Activated B cell treated with CpG ODN at 0.5 μM for 24 hours (primary cell): Measurements from ENCODE around the gene GHRH. TPM values are rescaled to one million over a fixed set of nuclear protein-coding genes. Genes with fewer than 3 reads are reported as not detected.

Source experiments
- ATAC-seq: fragments of 200-7000 bp; cut with Tn5 transposase; one replicate; pipeline ENCODE4 v1.10.0; 2021; ENCODE audit warnings: low read depth, mild to moderate bottlenecking, moderate library complexity
- CTCF ChIA-PET: fragments of 350-600 bp; sonication (Branson Sonifier 250); formaldehyde crosslinking; loops from one replicate; lab custom pipeline; 2021; ENCODE audit warnings: antibody characterized with exemption; lab: Charles Lee
- POLR2A ChIA-PET: fragments of 350-600 bp; sonication (Branson Sonifier 250); formaldehyde crosslinking; loops from one replicate; lab custom pipeline; 2021; ENCODE audit warnings: antibody characterized with exemption; lab: Charles Lee
- DNase-seq: peaks from one replicate; pipeline ENCODE4 v3.0.0; 2022
- H3K27ac Mint-ChIP-seq: one replicate; pipeline ENCODE4 v1.8.0; 2020; ENCODE audit warnings: mixed read lengths
- H3K27me3 Mint-ChIP-seq: one replicate; pipeline ENCODE4 v1.8.0; 2021; ENCODE audit warnings: mixed read lengths
- H3K36me3 Mint-ChIP-seq: one replicate; pipeline ENCODE4 v1.8.0; 2021; ENCODE audit warnings: low read depth, mixed read lengths
- H3K4me1 Mint-ChIP-seq: one replicate; pipeline ENCODE4 v1.8.0; 2021; ENCODE audit warnings: mixed read lengths
- H3K4me3 Mint-ChIP-seq: one replicate; pipeline ENCODE4 v1.8.0; 2020; ENCODE audit warnings: mild to moderate bottlenecking, mixed read lengths
- H3K9me3 Mint-ChIP-seq: one replicate; pipeline ENCODE4 v1.8.0; 2020; ENCODE audit warnings: mixed read lengths
- intact Hi-C: fragments of 100-400 bp; cut with micrococcal nuclease; formaldehyde crosslinking; loops from one replicate; pipeline ENCODE4 v1.15.1; 2024
- total RNA-seq: library from RNA; stranded (reverse); gene quantifications from 2 replicates; pipeline ENCODE4 v1.2.3, GENCODE V29; 2022
- TF ChIP-seq, protein P1 (sequence below): fragments of 200-600 bp; IDR thresholded peaks from one replicate; pipeline ENCODE4 v1.8.0; 2022; ENCODE audit warnings: antibody characterized with exemption, mild to moderate bottlenecking

Gene GHRH
- total RNA-seq, 1 donor from 2014 or later: not detected

DNA sequence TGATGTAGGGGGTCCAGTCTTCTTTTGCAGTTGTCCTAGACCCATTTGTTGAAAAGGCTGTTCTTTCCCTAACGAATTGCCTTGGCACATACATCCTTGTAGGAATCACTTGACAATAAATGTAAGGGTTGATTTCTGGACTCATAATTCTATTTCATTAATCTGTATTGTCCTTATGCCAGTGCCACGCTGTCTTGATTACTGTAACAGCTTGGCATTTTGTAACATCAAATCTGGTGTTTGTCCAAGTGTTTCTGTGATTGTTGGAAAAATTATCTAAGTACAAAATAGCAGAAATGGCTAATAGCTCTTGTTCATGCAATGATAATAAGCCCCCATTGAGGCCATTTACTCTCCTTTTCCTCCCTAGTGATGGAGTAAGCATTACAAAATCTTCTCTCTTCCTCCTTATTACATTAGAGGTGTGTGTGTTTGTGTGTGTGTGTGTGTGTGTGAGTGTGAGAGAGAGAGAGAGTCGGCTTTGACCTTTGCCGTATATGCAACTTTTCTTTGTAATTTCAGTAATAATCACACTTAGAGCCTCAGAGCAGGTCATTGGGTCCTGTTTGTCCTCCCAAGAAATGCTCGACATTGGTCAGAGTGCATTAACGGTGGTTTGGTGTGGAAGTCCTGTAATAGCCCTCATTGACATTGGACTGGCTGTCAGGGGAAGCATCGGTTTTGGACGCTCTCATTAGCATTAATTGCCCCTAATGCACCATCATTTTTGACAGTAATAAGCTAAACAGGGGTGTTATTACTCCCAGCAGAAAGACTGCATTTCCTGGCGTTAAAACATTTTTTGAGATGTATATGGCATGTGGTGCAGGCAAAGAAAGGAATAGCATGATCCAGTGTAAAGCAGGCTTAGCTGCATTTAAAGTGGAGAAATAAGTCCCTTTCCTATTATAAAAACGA, 41.6 kb downstream of the GHRH start:
- CTCF ChIA-PET: interaction anchor here (1.0 kb wide), 1 partner anchor 24 kb away, joined by 5 read pairs; no protein-coding TSS in a partner anchor
- Mint-ChIP-seq H3K36me3 (peaks cover 81% of the 10 kb centered on the region), H3K4me1 (peaks cover 4% of the 10 kb centered on the region), H3K4me3 (no peak overlapping the region), H3K27me3 (no peaks in the 10 kb centered on the region), H3K27ac (no peak overlapping the region), H3K9me3 (no peaks in the 10 kb centered on the region)
- ATAC-seq: no peak
- POLR2A ChIA-PET: interaction anchor here (0.6 kb wide), 1 partner anchor 8 kb away, joined by 4 read pairs; no protein-coding TSS in a partner anchor
- intact Hi-C loops: no loop called here
- TF ChIP-seq, protein P1, sequence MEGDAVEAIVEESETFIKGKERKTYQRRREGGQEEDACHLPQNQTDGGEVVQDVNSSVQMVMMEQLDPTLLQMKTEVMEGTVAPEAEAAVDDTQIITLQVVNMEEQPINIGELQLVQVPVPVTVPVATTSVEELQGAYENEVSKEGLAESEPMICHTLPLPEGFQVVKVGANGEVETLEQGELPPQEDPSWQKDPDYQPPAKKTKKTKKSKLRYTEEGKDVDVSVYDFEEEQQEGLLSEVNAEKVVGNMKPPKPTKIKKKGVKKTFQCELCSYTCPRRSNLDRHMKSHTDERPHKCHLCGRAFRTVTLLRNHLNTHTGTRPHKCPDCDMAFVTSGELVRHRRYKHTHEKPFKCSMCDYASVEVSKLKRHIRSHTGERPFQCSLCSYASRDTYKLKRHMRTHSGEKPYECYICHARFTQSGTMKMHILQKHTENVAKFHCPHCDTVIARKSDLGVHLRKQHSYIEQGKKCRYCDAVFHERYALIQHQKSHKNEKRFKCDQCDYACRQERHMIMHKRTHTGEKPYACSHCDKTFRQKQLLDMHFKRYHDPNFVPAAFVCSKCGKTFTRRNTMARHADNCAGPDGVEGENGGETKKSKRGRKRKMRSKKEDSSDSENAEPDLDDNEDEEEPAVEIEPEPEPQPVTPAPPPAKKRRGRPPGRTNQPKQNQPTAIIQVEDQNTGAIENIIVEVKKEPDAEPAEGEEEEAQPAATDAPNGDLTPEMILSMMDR: no peak
- no peak for DNase-seq

DNA sequence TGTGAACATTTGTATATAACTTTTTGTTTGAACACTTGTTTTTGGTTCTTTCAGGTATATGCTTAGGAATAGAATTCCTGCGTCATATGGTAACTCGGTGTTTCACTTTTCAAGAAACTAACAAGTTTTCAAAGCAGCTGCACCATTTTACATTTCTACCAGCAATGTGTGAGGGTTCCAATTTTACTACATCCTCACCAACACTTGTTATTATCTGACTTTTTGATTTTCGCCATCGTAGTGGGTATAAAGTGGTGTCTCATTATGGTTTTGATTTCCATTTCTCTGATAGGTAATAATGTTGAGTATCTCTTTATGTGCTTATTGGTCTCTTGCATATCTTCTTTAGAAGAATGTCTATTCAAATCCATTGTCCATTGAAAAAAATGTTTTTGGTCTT, 42.6 kb downstream of the GHRH start:
- Mint-ChIP-seq H3K4me3 (no peak overlapping the region), H3K36me3 (peaks cover 79% of the 10 kb centered on the region), H3K9me3 (no peaks in the 10 kb centered on the region), H3K27ac (no peak overlapping the region), H3K4me1 (peaks cover 4% of the 10 kb centered on the region), H3K27me3 (no peaks in the 10 kb centered on the region)
- TF ChIP-seq, protein P1: no peak
- intact Hi-C loops: no loop called here
- no peak for ATAC-seq
- DNase-seq: no peak
- ChIA-PET CTCF (no interaction called here), POLR2A (no interaction called here)

DNA sequence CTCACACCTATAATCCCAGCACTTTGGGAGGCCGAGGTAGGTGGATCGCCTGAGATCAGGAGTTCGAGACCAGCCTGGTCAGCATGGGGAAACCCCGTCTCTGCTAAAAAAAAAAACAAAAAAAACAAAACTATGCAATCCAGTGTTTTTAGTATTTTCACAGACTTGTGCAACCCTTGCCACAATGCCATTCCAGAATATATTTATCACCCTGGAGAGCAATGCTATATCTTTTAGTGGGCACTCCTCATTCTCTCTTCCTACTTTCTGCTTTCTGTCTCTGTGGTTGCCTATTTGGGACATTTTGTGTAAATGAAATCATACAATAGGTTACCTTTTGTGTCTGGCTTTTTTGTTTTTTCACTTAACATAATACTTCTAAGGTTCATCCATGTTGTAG, 43.2 kb downstream of the GHRH start:
- Mint-ChIP-seq H3K27ac (no peak overlapping the region), H3K27me3 (no peaks in the 10 kb centered on the region), H3K4me3 (no peak overlapping the region), H3K36me3 (peaks cover 79% of the 10 kb centered on the region), H3K4me1 (peaks cover 4% of the 10 kb centered on the region), H3K9me3 (no peaks in the 10 kb centered on the region)
- intact Hi-C loops: no loop called here
- CTCF ChIA-PET: no interaction called here
- DNase-seq: no peak
- POLR2A ChIA-PET: interaction anchor here (0.6 kb wide), 1 partner anchor 148 kb away, joined by 4 read pairs; no protein-coding TSS in a partner anchor
- TF ChIP-seq, protein P1: no peak
- ATAC-seq: no peak

- DNase-seq (no peak), ATAC-seq (no peak)
- CTCF ChIA-PET: no interaction called here
- no peaks in the 10 kb centered on the region for H3K27me3 Mint-ChIP-seq
- intact Hi-C loops: no loop called here
- H3K36me3 Mint-ChIP-seq: peaks cover 74% of the 10 kb centered on the region
- POLR2A ChIA-PET: interaction anchor here (0.7 kb wide), 1 partner anchor 179 kb away, joined by 6 read pairs; no protein-coding TSS in a partner anchor
- H3K9me3 Mint-ChIP-seq: no peaks in the 10 kb centered on the region
- TF ChIP-seq, protein P1: no peak
- no peak overlapping the region for H3K27ac Mint-ChIP-seq
- no peak overlapping the region for H3K4me3 Mint-ChIP-seq
- no peaks in the 10 kb centered on the region for H3K4me1 Mint-ChIP-seq
Measured at GRCh38 chr20:37209661-37210314, 51.8 kb downstream of the GHRH start.

GRCh38 chr20:37209193-37209592, 52.4 kb downstream of the GHRH start:
- DNase-seq: no peak
- Mint-ChIP-seq H3K36me3 (peaks cover 74% of the 10 kb centered on the region), H3K27ac (no peak overlapping the region), H3K9me3 (no peaks in the 10 kb centered on the region), H3K4me3 (no peak overlapping the region), H3K4me1 (no peaks in the 10 kb centered on the region), H3K27me3 (no peaks in the 10 kb centered on the region)
- ChIA-PET CTCF (no interaction called here), POLR2A (no interaction called here)
- TF ChIP-seq, protein P1: no peak
- intact Hi-C loops: no loop called here
- no peak for ATAC-seq
